CD14-positive monocyte (primary cell): ENCODE results near the gene LPIN1. TPM values are rescaled to one million over a fixed set of nuclear protein-coding genes. Genes with fewer than 3 reads are reported as not detected.

Source experiments
- DNase-seq, 3 donors: peaks; one replicate each; pipeline ENCODE4 v3.0.0-alpha.2; 2011 to 2022
- H2AFZ ChIP-seq: 2 replicates; pipeline ENCODE4 v1.6.0; 2012; ENCODE audit warnings: mild to moderate bottlenecking, low read depth, low read length, inconsistent platforms; ENCODE audit not compliant: insufficient read depth, poor library complexity, severe bottlenecking
- H3K27ac ChIP-seq, 2 donors: 1 replicate in 1 of 2; 2 replicates in 1 of 2; pipeline ENCODE4 v1.5.1; 2012 to 2013; ENCODE audit warnings: low read length in 2 of 2, control low read depth in 1 of 2, inconsistent platforms in 1 of 2, low read depth in 1 of 2, mild to moderate bottlenecking in 1 of 2
- H3K27me3 ChIP-seq, 2 donors: one replicate each; pipeline versions ENCODE4 v1.6.0 to v1.6.1; 2011 to 2013; ENCODE audit warnings: low read length in 2 of 2; ENCODE audit not compliant: control insufficient read depth in 2 of 2, insufficient read depth in 2 of 2
- H3K36me3 ChIP-seq, 2 donors: replicated peaks in 1 of 2; 1 replicate in 1 of 2; 2 replicates in 1 of 2; pipeline versions ENCODE4 v1.5.1 to v1.6.1; 2012 to 2013; ENCODE audit warnings: low read length in 2 of 2, control low read depth in 1 of 2, inconsistent platforms in 1 of 2, mild to moderate bottlenecking in 1 of 2; ENCODE audit not compliant: insufficient read depth in 2 of 2, control insufficient read depth in 1 of 2
- H3K4me1 ChIP-seq, 2 donors: 1 replicate in 1 of 2; 2 replicates in 1 of 2; pipeline versions ENCODE4 v1.5.1 to v1.6.1; 2012 to 2013; ENCODE audit warnings: low read length in 2 of 2, control low read depth in 1 of 2, inconsistent platforms in 1 of 2, mild to moderate bottlenecking in 1 of 2, moderate library complexity in 1 of 2; ENCODE audit not compliant: insufficient read depth in 2 of 2, control insufficient read depth in 1 of 2
- H3K4me2 ChIP-seq: replicated peaks from 2 replicates; pipeline ENCODE3; 2012; ENCODE audit warnings: low read length, moderate library complexity, mild to moderate bottlenecking; ENCODE audit not compliant: poor library complexity, severe bottlenecking; ENCODE audit errors: extremely low read depth
- H3K4me3 ChIP-seq, 3 experiments: fragments of 200-600 bp in 1 of 3; sonication (generic) in 1 of 3; replicated peaks in 1 of 3; 1 replicate in 2 of 3; 2 replicates in 1 of 3; pipeline ENCODE4 v1.5.1; 2011 to 2013; ENCODE audit warnings: low read length in 3 of 3, mild to moderate bottlenecking in 3 of 3, control low read depth in 2 of 3, low read depth in 2 of 3, inconsistent platforms in 1 of 3, moderate library complexity in 1 of 3
- H3K79me2 ChIP-seq: 2 replicates; pipeline ENCODE4 v1.6.0; 2012; ENCODE audit warnings: mild to moderate bottlenecking, control low read depth, inconsistent platforms, low read length, moderate library complexity; ENCODE audit not compliant: insufficient read depth
- H3K9ac ChIP-seq: 2 replicates; pipeline ENCODE4 v1.6.0; 2017; ENCODE audit warnings: low read length, mild to moderate bottlenecking; ENCODE audit not compliant: insufficient read depth, poor library complexity, severe bottlenecking
- H3K9me3 ChIP-seq, 2 donors: replicated peaks in 1 of 2; 1 replicate in 1 of 2; 2 replicates in 1 of 2; pipeline versions ENCODE4 v1.5.1 to v1.6.1; 2012 to 2013; ENCODE audit warnings: low read length in 2 of 2, control low read depth in 1 of 2; ENCODE audit not compliant: control insufficient read depth in 1 of 2, insufficient read depth in 1 of 2
- H4K20me1 ChIP-seq: 2 replicates; pipeline ENCODE4 v1.6.0; 2012; ENCODE audit warnings: mild to moderate bottlenecking, low read length, control low read depth, moderate library complexity; ENCODE audit not compliant: insufficient read depth
- H3K27ac Mint-ChIP-seq, 7 donors: one replicate each; pipeline ENCODE4 v1.8.0; 2020; ENCODE audit warnings: mild to moderate bottlenecking in 7 of 7, mixed read lengths in 7 of 7, moderate library complexity in 6 of 7, inconsistent platforms in 2 of 7
- H3K27me3 Mint-ChIP-seq, 3 donors: one replicate each; pipeline ENCODE4 v1.8.0; 2021 to 2022; ENCODE audit warnings: low read depth in 3 of 3, mild to moderate bottlenecking in 3 of 3, mixed read lengths in 3 of 3, moderate library complexity in 3 of 3, inconsistent platforms in 1 of 3
- H3K36me3 Mint-ChIP-seq, 2 donors: one replicate each; pipeline ENCODE4 v1.8.0; 2020; ENCODE audit warnings: mixed read lengths in 2 of 2, inconsistent platforms in 1 of 2, mild to moderate bottlenecking in 1 of 2
- H3K4me1 Mint-ChIP-seq: one replicate; pipeline ENCODE4 v1.8.0; 2020; ENCODE audit warnings: mild to moderate bottlenecking, mixed read lengths
- H3K4me3 Mint-ChIP-seq, 2 donors: one replicate each; pipeline ENCODE4 v1.8.0; 2020; ENCODE audit warnings: mild to moderate bottlenecking in 2 of 2, mixed read lengths in 2 of 2, moderate library complexity in 1 of 2
- H3K9me3 Mint-ChIP-seq, 7 donors: one replicate each; pipeline ENCODE4 v1.8.0; 2020 to 2022; ENCODE audit warnings: mixed read lengths in 7 of 7, mild to moderate bottlenecking in 6 of 7, moderate library complexity in 6 of 7, inconsistent platforms in 2 of 7
- WGBS: methylation state at CpG from one replicate; pipeline ENCODE4 v1.1.5; 2013; ENCODE audit warnings: missing lambda C conversion rate; ENCODE audit not compliant: insufficient coverage; 5-methylcytosine and 5-hydroxymethylcytosine counted together
- intact Hi-C, 2 donors: fragments of 100-400 bp; cut with micrococcal nuclease; formaldehyde crosslinking; loops; one replicate each; pipeline versions ENCODE4 v1.15.0 to v1.15.1; 2023
- polyA plus RNA-seq, 3 donors: library from polyadenylated mRNA; depleted of rRNA in 1 of 3; unstranded in 2 of 3; stranded (reverse) in 1 of 3; fragments of 300-500 nt in 2 of 3; fragments of >200 nt in 1 of 3; fragmentation: Illumina TruSeq in 2 of 3; gene quantifications; 1 replicate in 2 of 3; 2 replicates in 1 of 3; pipeline ENCODE4 v1.2.3, GENCODE V29; 2012 to 2021
- TF ChIP-seq, protein P1 (sequence below): fragments of 200-600 bp; IDR thresholded peaks from one replicate; pipeline ENCODE4 v1.8.0; 2022; ENCODE audit warnings: antibody characterized with exemption, mild to moderate bottlenecking

Gene LPIN1
- polyA plus RNA-seq, 3 donors, result 1.8 to 17.6 (median 2.7) TPM

DNA sequence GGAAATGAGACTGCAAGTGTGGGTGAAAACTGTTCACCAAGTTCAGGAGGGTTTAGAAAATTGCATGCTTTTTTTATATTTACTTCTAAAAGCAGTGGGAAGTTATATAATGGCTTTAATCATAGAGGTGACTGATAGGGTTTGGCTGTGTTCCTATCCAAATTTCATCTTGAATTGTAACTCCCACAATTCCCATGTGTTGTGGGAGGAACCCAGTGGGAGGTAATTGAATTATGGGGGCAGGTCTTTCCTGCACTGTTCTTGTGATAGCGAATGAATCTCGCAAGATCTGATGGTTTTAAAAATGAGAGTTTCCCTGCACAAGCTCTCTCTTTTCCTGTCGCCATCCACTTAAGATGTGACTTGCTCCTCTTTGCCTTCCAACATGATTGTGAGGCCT, 40.7 kb upstream of the LPIN1 start:
- Histone ChIP-seq H3K27me3 (no peaks in the 10 kb centered on the region), H3K36me3 (no peaks in the 10 kb centered on the region), H3K9me3 (no peaks in the 10 kb centered on the region), H3K27ac (no peak overlapping the region), H4K20me1 (no peaks in the 10 kb centered on the region), H3K9ac (no peak overlapping the region), H2AFZ (no peak overlapping the region), H3K79me2 (no peaks in the 10 kb centered on the region), H3K4me3 (no peak overlapping the region), H3K4me2 (no peak overlapping the region), H3K4me1 (peaks cover 14 to 16% of the 10 kb centered on the region in 2 donors)
- H3K27ac Mint-ChIP-seq, result no peak overlapping the region
- no peaks in the 10 kb centered on the region for H3K4me1 Mint-ChIP-seq
- H3K36me3 Mint-ChIP-seq, result no peaks in the 10 kb centered on the region
- TF ChIP-seq, protein P1, sequence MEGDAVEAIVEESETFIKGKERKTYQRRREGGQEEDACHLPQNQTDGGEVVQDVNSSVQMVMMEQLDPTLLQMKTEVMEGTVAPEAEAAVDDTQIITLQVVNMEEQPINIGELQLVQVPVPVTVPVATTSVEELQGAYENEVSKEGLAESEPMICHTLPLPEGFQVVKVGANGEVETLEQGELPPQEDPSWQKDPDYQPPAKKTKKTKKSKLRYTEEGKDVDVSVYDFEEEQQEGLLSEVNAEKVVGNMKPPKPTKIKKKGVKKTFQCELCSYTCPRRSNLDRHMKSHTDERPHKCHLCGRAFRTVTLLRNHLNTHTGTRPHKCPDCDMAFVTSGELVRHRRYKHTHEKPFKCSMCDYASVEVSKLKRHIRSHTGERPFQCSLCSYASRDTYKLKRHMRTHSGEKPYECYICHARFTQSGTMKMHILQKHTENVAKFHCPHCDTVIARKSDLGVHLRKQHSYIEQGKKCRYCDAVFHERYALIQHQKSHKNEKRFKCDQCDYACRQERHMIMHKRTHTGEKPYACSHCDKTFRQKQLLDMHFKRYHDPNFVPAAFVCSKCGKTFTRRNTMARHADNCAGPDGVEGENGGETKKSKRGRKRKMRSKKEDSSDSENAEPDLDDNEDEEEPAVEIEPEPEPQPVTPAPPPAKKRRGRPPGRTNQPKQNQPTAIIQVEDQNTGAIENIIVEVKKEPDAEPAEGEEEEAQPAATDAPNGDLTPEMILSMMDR, result no peak
- peaks cover 0 to 7% (median 0%) of the 10 kb centered on the region in 7 donors for H3K9me3 Mint-ChIP-seq
- WGBS, result 100% methylated on average over 1 of the region's 3 CpGs
- no peak overlapping the region for H3K4me3 Mint-ChIP-seq
- peaks cover 0 to 1% (median 0%) of the 10 kb centered on the region in 3 donors for H3K27me3 Mint-ChIP-seq
- DNase-seq, result no peak
- intact Hi-C loops, result no loop called here

DNA sequence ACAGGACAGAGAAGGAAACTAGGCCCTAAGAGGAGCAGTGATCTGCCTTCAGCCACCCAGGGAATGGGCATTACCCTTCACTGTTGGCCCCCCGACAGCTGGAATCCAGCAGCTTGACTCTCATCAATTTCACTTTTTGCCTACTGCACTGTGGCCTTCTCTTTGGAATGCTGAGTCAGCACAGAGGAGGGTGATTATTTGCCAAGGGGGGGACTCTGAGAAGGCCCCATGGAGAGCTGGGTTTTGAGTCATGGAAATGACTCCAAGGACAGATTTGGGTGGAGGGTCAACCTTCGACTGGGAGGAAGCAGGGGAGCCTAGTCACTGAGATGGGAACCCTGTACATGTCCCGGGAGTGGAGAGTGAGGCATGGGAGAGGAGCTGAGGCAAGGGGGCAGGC, 38.3 kb upstream of the LPIN1 start:
- Mint-ChIP-seq H3K9me3 (peaks cover 0 to 7% (median 0%) of the 10 kb centered on the region in 7 donors), H3K4me1 (peaks cover 17% of the 10 kb centered on the region), H3K36me3 (no peaks in the 10 kb centered on the region), H3K27ac (no peak overlapping the region), H3K27me3 (peaks cover 0 to 1% (median 0%) of the 10 kb centered on the region in 3 donors), H3K4me3 (no peak overlapping the region)
- TF ChIP-seq, protein P1, result no peak
- 100% methylated on average over 3 of the region's 3 CpGs for WGBS
- no peak overlapping the region for H3K4me3 ChIP-seq
- peaks cover 18 to 19% of the 10 kb centered on the region in 2 donors for H3K4me1 ChIP-seq
- no peaks in the 10 kb centered on the region for H3K36me3 ChIP-seq
- no peak overlapping the region for H2AFZ ChIP-seq
- intact Hi-C loops, result no loop called here
- H3K27me3 ChIP-seq, result no peaks in the 10 kb centered on the region
- H3K27ac ChIP-seq, result no peak overlapping the region
- DNase-seq, result no peak
- H4K20me1 ChIP-seq, result no peaks in the 10 kb centered on the region
- no peak overlapping the region for H3K4me2 ChIP-seq
- H3K79me2 ChIP-seq, result no peaks in the 10 kb centered on the region
- H3K9ac ChIP-seq, result no peak overlapping the region
- no peaks in the 10 kb centered on the region for H3K9me3 ChIP-seq
